ENCODE measurements around the gene LSAMP. TPM values are rescaled to one million over a fixed set of nuclear protein-coding genes. Genes with fewer than 3 reads are reported as not detected.

Gene LSAMP
- total RNA-seq, 1 experiment from 2014 or later: 0.90 TPM

GRCh38 chr3:116032176-116032575 lies 413.1 kb downstream of the LSAMP start:
- Histone ChIP-seq H3K23ac (ENCODE audit: insufficient read length, low read depth, low read length) (no peak overlapping the region), H3K79me1 (ENCODE audit: insufficient read depth, low read depth, low read length, poor library complexity, severe bottlenecking) (no peaks in the 10 kb centered on the region), H2AK5ac (ENCODE audit: insufficient read length, low read length) (no peak overlapping the region), H2AFZ (ENCODE audit: low read length) (no peak overlapping the region), H3K4me2 (ENCODE audit: insufficient read depth, insufficient read length, low read length) (no peak overlapping the region), H3K56ac (ENCODE audit: insufficient read length, low read depth, low read length) (no peak overlapping the region), H3K27ac (ENCODE audit: insufficient read length, low read depth, low read length) (no peak overlapping the region), H3K18ac (ENCODE audit: insufficient read length, low read depth, low read length) (no peak overlapping the region), H4K5ac (ENCODE audit: insufficient read length, low read depth, low read length) (no peak overlapping the region), H3K23me2 (ENCODE audit: insufficient read length, low read depth, low read length, poor library complexity, severe bottlenecking) (no peaks in the 10 kb centered on the region), H4K91ac (ENCODE audit: insufficient read length, low read depth, low read length) (no peak overlapping the region), H3T11ph (ENCODE audit: low read length) (no peak overlapping the region), H3K27me3 (ENCODE audit: insufficient read depth, low read length) (no peaks in the 10 kb centered on the region), H3K79me2 (ENCODE audit: insufficient read depth, low read length) (no peaks in the 10 kb centered on the region), H3K4ac (ENCODE audit: low read depth, low read length) (no peak overlapping the region), H4K8ac (replicated peaks; ENCODE audit: insufficient read length, low read depth, low read length) (no peak overlapping the region), H2BK12ac (ENCODE audit: insufficient read length, low read depth, low read length) (no peak overlapping the region), H2BK5ac (ENCODE audit: insufficient read length, low read length) (no peak overlapping the region), H2BK15ac (ENCODE audit: low read depth, low read length) (no peak overlapping the region), H3K14ac (ENCODE audit: insufficient read depth, low read length) (no peak overlapping the region), H3K4me1 (ENCODE audit: insufficient read depth, low read length) (no peaks in the 10 kb centered on the region), H3K9me3 (ENCODE audit: control insufficient read depth, low read depth, low read length) (no peaks in the 10 kb centered on the region), H2BK120ac (ENCODE audit: low read depth, low read length, poor library complexity, severe bottlenecking) (no peak overlapping the region), H2BK20ac (ENCODE audit: low read depth, low read length, poor library complexity, severe bottlenecking) (no peak overlapping the region), H4K20me1 (ENCODE audit: control insufficient read depth, insufficient read depth, insufficient read length) (no peaks in the 10 kb centered on the region), H3K9ac (ENCODE audit: extremely low read depth, insufficient read length, low read length) (no peak overlapping the region)
- no CpG with 5 or more reads among the region's 1 CpG for WGBS (ENCODE audit: extremely low coverage, insufficient read length, low lambda C conversion rate)
- peaks cover 14 to 19% of the 10 kb centered on the region in 2 experiments for H3K4me1 Mint-ChIP-seq
- H3K36me3 Mint-ChIP-seq (ENCODE audit: insufficient read depth in 1 of 3, low read depth in 3 of 3): no peaks in the 10 kb centered on the region
- TF ChIP-seq, protein P1, sequence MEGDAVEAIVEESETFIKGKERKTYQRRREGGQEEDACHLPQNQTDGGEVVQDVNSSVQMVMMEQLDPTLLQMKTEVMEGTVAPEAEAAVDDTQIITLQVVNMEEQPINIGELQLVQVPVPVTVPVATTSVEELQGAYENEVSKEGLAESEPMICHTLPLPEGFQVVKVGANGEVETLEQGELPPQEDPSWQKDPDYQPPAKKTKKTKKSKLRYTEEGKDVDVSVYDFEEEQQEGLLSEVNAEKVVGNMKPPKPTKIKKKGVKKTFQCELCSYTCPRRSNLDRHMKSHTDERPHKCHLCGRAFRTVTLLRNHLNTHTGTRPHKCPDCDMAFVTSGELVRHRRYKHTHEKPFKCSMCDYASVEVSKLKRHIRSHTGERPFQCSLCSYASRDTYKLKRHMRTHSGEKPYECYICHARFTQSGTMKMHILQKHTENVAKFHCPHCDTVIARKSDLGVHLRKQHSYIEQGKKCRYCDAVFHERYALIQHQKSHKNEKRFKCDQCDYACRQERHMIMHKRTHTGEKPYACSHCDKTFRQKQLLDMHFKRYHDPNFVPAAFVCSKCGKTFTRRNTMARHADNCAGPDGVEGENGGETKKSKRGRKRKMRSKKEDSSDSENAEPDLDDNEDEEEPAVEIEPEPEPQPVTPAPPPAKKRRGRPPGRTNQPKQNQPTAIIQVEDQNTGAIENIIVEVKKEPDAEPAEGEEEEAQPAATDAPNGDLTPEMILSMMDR (conservative IDR thresholded peaks at IDR 0.05): no peak
- no peaks in the 10 kb centered on the region for H3K9me3 Mint-ChIP-seq
- H3K27ac Mint-ChIP-seq: no peak overlapping the region
- H3K27me3 Mint-ChIP-seq (ENCODE audit: low read depth): no peaks in the 10 kb centered on the region
- DNase-seq: no peak
- H3K4me3 Mint-ChIP-seq: no peak overlapping the region
